DND-41 (cell line): ENCODE results near the gene CMSS1.

Source experiments
- ATAC-seq: fragments of 200-7000 bp; cut with Tn5 transposase; 3 replicates; pipeline ENCODE4 v1.9.1; 2021; ENCODE audit warnings: low read depth; ENCODE audit not compliant: insufficient read depth
- DNase-seq: peaks from one replicate; pipeline ENCODE4 v3.0.0-alpha.2; 2020
- H2AFZ ChIP-seq: 2 replicates; pipeline ENCODE4 v1.6.0; 2012; ENCODE audit warnings: low read depth, low read length
- H3K27ac ChIP-seq: 2 replicates; pipeline ENCODE4 v1.5.1; 2012; ENCODE audit warnings: low read length, inconsistent platforms
- H3K27me3 ChIP-seq: fragments of 200-600 bp; sonication (generic); 2 replicates; pipeline ENCODE4 v1.6.0; 2012; ENCODE audit warnings: low read length, mild to moderate bottlenecking, inconsistent platforms; ENCODE audit not compliant: insufficient read depth, poor library complexity
- H3K36me3 ChIP-seq: 2 replicates; pipeline ENCODE4 v1.5.1; 2012; ENCODE audit warnings: low read length, inconsistent platforms; ENCODE audit not compliant: insufficient read depth
- H3K4me1 ChIP-seq: 2 replicates; pipeline ENCODE4 v1.5.1; 2012; ENCODE audit warnings: mild to moderate bottlenecking, low read length; ENCODE audit not compliant: insufficient read depth
- H3K4me2 ChIP-seq: 2 replicates; pipeline ENCODE4 v1.6.0; 2012; ENCODE audit warnings: mild to moderate bottlenecking, moderate library complexity, low read length, inconsistent platforms; ENCODE audit not compliant: insufficient read depth
- H3K4me3 ChIP-seq, 2 experiments: fragments of 200-600 bp in 1 of 2; shearing (Covaris generic) in 1 of 2; 2 replicates each; pipeline ENCODE4 v1.5.1; 2012 to 2016; ENCODE audit warnings: inconsistent platforms in 2 of 2, low read length in 2 of 2, mild to moderate bottlenecking in 2 of 2, low read depth in 1 of 2, moderate library complexity in 1 of 2
- H3K79me2 ChIP-seq: 2 replicates; pipeline ENCODE4 v1.6.0; 2012; ENCODE audit warnings: low read length, inconsistent platforms; ENCODE audit not compliant: insufficient read depth
- H3K9ac ChIP-seq: 2 replicates; pipeline ENCODE4 v1.6.0; 2012; ENCODE audit warnings: low read depth, mild to moderate bottlenecking, inconsistent platforms, low read length, moderate library complexity
- H3K9me3 ChIP-seq: 2 replicates; pipeline ENCODE4 v1.5.1; 2012; ENCODE audit warnings: low read length, moderate library complexity, mild to moderate bottlenecking, inconsistent platforms; ENCODE audit not compliant: insufficient read depth, severe bottlenecking
- H4K20me1 ChIP-seq: 2 replicates; pipeline ENCODE4 v1.6.0; 2012; ENCODE audit warnings: low read length; ENCODE audit not compliant: insufficient read depth
- EZH2 ChIP-seq: IDR thresholded peaks from 3 replicates; pipeline ENCODE4 v1.6.1; 2012; ENCODE audit warnings: borderline replicate concordance, low read depth, mild to moderate bottlenecking, moderate library complexity, low read length, inconsistent platforms; ENCODE audit not compliant: severe bottlenecking
- TF ChIP-seq, protein P1 (sequence below): IDR thresholded peaks from 2 replicates; pipeline ENCODE4 v1.5.1; 2012; ENCODE audit warnings: borderline replicate concordance, low read length, moderate library complexity, mild to moderate bottlenecking; ENCODE audit not compliant: poor library complexity, severe bottlenecking; ENCODE audit errors: extremely low read depth

Gene CMSS1

DNA sequence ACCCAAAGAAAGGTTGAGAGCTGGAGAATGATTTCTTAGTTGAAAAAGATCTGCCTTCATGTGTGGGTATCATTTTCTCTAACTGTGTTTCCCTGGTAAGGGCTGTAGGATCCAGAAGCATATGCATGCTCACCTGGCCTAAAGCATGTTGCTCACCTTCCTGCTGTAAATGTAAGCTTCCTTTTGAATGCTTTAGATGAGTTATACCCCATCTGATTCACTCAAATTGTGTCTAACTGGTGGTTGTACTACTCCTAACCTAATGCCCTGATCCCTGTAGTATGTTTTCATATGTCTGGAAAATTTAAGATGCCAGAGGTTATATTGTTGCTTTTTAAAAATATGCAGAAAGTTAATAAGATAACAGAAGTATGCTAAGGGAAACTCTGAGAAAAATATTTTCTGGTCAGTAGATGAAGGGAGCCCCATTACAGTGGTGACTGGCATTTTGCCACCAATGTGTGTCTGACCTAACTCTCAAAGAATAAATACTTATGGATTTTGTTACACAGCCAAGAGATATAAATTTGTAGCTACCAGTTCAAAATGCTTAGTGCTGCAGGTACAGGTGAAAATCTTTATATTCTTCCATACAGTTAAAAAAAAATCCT, 289.0 kb downstream of the CMSS1 start:
- Histone ChIP-seq H3K36me3 (no peaks in the 10 kb centered on the region), H3K79me2 (no peaks in the 10 kb centered on the region), H3K4me3 (no peak overlapping the region), H3K27ac (peak overlapping the region; percentile 53; the same call in 1 of the 2 replicates), H4K20me1 (no peaks in the 10 kb centered on the region), H3K9me3 (no peaks in the 10 kb centered on the region), H3K4me2 (no peak overlapping the region), H2AFZ (no peak overlapping the region), H3K9ac (no peak overlapping the region), H3K27me3 (no peaks in the 10 kb centered on the region), H3K4me1 (peaks cover 24% of the 10 kb centered on the region)
- TF ChIP-seq, protein P1, sequence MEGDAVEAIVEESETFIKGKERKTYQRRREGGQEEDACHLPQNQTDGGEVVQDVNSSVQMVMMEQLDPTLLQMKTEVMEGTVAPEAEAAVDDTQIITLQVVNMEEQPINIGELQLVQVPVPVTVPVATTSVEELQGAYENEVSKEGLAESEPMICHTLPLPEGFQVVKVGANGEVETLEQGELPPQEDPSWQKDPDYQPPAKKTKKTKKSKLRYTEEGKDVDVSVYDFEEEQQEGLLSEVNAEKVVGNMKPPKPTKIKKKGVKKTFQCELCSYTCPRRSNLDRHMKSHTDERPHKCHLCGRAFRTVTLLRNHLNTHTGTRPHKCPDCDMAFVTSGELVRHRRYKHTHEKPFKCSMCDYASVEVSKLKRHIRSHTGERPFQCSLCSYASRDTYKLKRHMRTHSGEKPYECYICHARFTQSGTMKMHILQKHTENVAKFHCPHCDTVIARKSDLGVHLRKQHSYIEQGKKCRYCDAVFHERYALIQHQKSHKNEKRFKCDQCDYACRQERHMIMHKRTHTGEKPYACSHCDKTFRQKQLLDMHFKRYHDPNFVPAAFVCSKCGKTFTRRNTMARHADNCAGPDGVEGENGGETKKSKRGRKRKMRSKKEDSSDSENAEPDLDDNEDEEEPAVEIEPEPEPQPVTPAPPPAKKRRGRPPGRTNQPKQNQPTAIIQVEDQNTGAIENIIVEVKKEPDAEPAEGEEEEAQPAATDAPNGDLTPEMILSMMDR: no peak
- TF ChIP-seq EZH2: no peak
- no peak for ATAC-seq
- no peak for DNase-seq

GRCh38 chr3:100107221-100107814, 289.7 kb downstream of the CMSS1 start:
- no peak for ATAC-seq

DNA sequence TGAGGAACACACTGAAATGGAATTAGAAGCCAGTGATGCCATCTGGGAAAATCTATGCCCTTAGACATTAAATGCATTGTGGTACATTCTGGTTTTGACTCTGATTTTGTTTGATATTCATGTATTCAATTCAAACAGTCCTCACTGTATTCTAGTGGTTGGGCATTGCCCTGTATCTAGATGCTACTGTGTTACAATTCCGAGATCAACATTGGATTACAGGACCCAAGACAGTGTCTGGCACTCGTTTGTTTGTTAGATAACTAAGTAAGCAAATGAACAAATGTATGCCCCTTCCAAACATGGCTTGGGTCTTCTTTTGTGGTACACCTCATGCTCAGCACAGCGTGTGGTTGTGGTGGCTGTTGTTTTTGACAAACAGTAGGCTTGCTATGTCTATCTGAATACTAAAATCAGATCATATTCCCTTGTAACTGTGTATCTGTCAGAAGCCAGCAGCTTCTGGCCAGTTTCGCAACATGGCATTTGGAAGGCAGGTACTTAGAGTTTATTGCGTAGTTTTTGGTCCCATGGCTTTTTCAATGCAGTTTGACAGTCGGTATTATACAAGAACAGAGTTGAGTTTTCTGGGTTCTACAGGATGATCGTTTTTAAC, 290.9 kb downstream of the CMSS1 start:
- H3K4me1 ChIP-seq: peaks cover 24% of the 10 kb centered on the region
- H3K9me3 ChIP-seq: no peaks in the 10 kb centered on the region
- no peaks in the 10 kb centered on the region for H3K79me2 ChIP-seq
- DNase-seq: no peak
- H2AFZ ChIP-seq: no peak overlapping the region
- no peaks in the 10 kb centered on the region for H4K20me1 ChIP-seq
- H3K9ac ChIP-seq: no peak overlapping the region
- no peak overlapping the region for H3K4me3 ChIP-seq
- TF ChIP-seq, protein P1: no peak
- no peak for TF ChIP-seq EZH2
- peak; percentile 51; the same call in 2 of the 3 replicates for ATAC-seq
- H3K27me3 ChIP-seq: no peaks in the 10 kb centered on the region
- H3K27ac ChIP-seq: no peak overlapping the region
- H3K4me2 ChIP-seq: no peak overlapping the region
- H3K36me3 ChIP-seq: no peaks in the 10 kb centered on the region

More at GRCh38 chr3:100107221-100107814, 289.7 kb downstream of the CMSS1 start:
- no peaks in the 10 kb centered on the region for H3K79me2 ChIP-seq
- H3K9ac ChIP-seq: no peak overlapping the region
- H3K9me3 ChIP-seq: no peaks in the 10 kb centered on the region
- H3K4me3 ChIP-seq: no peak overlapping the region
- peaks cover 24% of the 10 kb centered on the region for H3K4me1 ChIP-seq
- H3K4me2 ChIP-seq: no peak overlapping the region
- H4K20me1 ChIP-seq: no peaks in the 10 kb centered on the region
- H3K27ac ChIP-seq: no peak overlapping the region
- no peak overlapping the region for H2AFZ ChIP-seq
- TF ChIP-seq, protein P1: no peak
- no peak for TF ChIP-seq EZH2
- H3K36me3 ChIP-seq: no peaks in the 10 kb centered on the region
- DNase-seq: no peak
- no peaks in the 10 kb centered on the region for H3K27me3 ChIP-seq
